ENCODE measurements around the gene DUSP2. TPM values are rescaled to one million over a fixed set of nuclear protein-coding genes. Genes with fewer than 3 reads are reported as not detected.

DUSP2 gene
- total RNA-seq, 1 experiment from 2014 or later = 13.4 TPM

DNA sequence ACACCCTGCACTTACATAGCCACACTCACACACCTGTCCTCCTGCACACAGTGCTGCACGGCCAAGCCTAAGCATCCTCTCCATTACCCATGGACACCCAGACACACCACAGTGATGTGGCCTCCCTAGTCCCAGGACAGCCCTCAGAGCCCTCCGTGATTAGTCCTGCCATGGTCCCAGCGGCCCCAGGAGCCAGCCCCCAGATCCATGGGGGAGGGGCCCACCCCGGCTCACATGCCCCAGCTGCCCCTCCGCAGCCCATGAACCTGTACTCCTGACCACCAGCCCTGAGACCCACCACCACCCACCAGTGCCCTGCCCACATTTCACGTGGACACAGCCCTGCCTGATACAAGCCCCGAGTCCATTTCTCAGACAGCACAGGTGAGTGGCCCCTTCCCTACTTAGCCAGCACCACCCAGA, 8.1 kb upstream of the DUSP2 start:
- Mint-ChIP-seq H3K4me3 (ENCODE audit: unreplicated experiment) (no peak overlapping the region), H3K9me3 (ENCODE audit: unreplicated experiment) (no peaks in the 10 kb centered on the region), H3K36me3 (ENCODE audit: insufficient read depth, unreplicated experiment) (no peaks in the 10 kb centered on the region), H3K4me1 (ENCODE audit: low read depth, unreplicated experiment) (no peaks in the 10 kb centered on the region), H3K27me3 (ENCODE audit: insufficient read depth, unreplicated experiment) (no peaks in the 10 kb centered on the region), H3K27ac (ENCODE audit: unreplicated experiment) (no peak overlapping the region)
- CTCF ChIA-PET = interaction anchor here (1.5 kb wide), 1 partner anchor 15 kb away, joined by 5 read pairs; the partner anchor contains the start of gene ASTL
- H3K4me1 ChIP-seq = no peaks in the 10 kb centered on the region
- intact Hi-C loops (cut with micrococcal nuclease; ENCODE audit: unreplicated experiment) = no loop called here
- H3K9me3 ChIP-seq = no peaks in the 10 kb centered on the region
- POLR2A ChIA-PET = no interaction called here
- no peak overlapping the region for H3K4me3 ChIP-seq (ENCODE audit: low read depth, low read length)
- TF ChIP-seq, protein P1, sequence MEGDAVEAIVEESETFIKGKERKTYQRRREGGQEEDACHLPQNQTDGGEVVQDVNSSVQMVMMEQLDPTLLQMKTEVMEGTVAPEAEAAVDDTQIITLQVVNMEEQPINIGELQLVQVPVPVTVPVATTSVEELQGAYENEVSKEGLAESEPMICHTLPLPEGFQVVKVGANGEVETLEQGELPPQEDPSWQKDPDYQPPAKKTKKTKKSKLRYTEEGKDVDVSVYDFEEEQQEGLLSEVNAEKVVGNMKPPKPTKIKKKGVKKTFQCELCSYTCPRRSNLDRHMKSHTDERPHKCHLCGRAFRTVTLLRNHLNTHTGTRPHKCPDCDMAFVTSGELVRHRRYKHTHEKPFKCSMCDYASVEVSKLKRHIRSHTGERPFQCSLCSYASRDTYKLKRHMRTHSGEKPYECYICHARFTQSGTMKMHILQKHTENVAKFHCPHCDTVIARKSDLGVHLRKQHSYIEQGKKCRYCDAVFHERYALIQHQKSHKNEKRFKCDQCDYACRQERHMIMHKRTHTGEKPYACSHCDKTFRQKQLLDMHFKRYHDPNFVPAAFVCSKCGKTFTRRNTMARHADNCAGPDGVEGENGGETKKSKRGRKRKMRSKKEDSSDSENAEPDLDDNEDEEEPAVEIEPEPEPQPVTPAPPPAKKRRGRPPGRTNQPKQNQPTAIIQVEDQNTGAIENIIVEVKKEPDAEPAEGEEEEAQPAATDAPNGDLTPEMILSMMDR (IDR thresholded peaks at IDR 0.05; ENCODE audit: insufficient read depth in 1 of 2, low read depth in 1 of 2, low read length in 1 of 2, severe bottlenecking in 1 of 2, unreplicated experiment in 1 of 2) = no peak
- DNase-seq = no peak
- no TSS peak for BruUV-seq (replicated peaks)
- H3K27me3 ChIP-seq (replicated peaks; ENCODE audit: control insufficient read depth, insufficient read depth, low read length) = no peaks in the 10 kb centered on the region
- no peaks in the 10 kb centered on the region for H3K36me3 ChIP-seq (ENCODE audit: control insufficient read depth, insufficient read depth, low read length)

DNA sequence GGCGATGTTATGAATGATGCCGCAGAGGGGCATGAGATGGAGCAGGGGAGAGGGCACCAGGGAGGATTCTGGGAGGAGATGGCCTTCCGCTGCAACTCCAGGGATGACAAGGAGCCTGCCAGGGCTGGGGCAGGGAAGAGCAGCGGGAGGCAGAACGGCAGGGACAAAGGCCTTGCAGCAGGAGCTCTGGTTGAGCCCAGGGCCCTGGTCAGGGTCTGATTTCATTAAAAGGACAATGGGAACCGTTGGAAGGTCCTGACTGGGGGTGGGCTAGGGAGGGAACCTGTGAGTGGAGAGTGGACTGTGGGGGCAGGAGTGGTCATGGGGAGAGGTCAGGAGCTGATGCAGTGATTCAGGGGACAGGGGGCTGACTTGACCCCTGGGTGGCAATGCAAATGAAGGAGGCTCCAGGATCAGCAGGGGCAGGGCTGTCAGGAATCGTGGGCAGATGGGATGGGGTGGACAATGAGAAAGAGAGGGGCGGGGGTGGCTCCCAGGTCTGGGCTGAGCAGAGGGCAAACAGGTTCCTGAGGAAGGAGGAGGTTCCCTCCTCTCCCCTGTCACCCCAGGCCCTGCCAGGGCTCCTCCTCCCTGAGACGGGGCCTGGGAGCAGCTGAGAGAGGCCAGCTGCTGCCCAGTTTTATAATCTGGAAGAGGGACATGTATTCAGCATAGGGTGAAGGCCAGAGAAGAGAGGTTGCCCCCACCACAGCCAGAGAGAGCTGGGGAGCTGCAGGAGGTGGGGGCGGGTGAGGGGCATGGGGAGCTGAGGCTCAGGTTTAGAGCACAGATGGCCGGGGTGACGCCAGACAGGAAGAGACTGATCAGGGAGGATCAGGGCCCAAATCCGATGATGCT, 7.3 kb upstream of the DUSP2 start:
- DNase-seq = no peak
- TF ChIP-seq, protein P1 (IDR thresholded peaks at IDR 0.05; ENCODE audit: insufficient read depth in 1 of 2, low read depth in 1 of 2, low read length in 1 of 2, severe bottlenecking in 1 of 2, unreplicated experiment in 1 of 2) = no peak
- H3K27me3 Mint-ChIP-seq (ENCODE audit: insufficient read depth, unreplicated experiment) = no peaks in the 10 kb centered on the region
- no peaks in the 10 kb centered on the region for H3K36me3 Mint-ChIP-seq (ENCODE audit: insufficient read depth, unreplicated experiment)
- POLR2A ChIA-PET = no interaction called here
- BruUV-seq (replicated peaks) = no TSS peak
- H3K4me3 Mint-ChIP-seq (ENCODE audit: unreplicated experiment) = no peak overlapping the region
- no peaks in the 10 kb centered on the region for H3K27me3 ChIP-seq (replicated peaks; ENCODE audit: control insufficient read depth, insufficient read depth, low read length)
- H3K4me3 ChIP-seq (ENCODE audit: low read depth, low read length) = no peak overlapping the region
- intact Hi-C loops (cut with micrococcal nuclease; ENCODE audit: unreplicated experiment) = no loop called here
- no peaks in the 10 kb centered on the region for H3K36me3 ChIP-seq (ENCODE audit: control insufficient read depth, insufficient read depth, low read length)
- no peak overlapping the region for H3K27ac Mint-ChIP-seq (ENCODE audit: unreplicated experiment)
- no peaks in the 10 kb centered on the region for H3K4me1 Mint-ChIP-seq (ENCODE audit: low read depth, unreplicated experiment)
- H3K9me3 ChIP-seq = no peaks in the 10 kb centered on the region
- CTCF ChIA-PET = no interaction called here
- no peaks in the 10 kb centered on the region for H3K4me1 ChIP-seq
- no peaks in the 10 kb centered on the region for H3K9me3 Mint-ChIP-seq (ENCODE audit: unreplicated experiment)

DNA sequence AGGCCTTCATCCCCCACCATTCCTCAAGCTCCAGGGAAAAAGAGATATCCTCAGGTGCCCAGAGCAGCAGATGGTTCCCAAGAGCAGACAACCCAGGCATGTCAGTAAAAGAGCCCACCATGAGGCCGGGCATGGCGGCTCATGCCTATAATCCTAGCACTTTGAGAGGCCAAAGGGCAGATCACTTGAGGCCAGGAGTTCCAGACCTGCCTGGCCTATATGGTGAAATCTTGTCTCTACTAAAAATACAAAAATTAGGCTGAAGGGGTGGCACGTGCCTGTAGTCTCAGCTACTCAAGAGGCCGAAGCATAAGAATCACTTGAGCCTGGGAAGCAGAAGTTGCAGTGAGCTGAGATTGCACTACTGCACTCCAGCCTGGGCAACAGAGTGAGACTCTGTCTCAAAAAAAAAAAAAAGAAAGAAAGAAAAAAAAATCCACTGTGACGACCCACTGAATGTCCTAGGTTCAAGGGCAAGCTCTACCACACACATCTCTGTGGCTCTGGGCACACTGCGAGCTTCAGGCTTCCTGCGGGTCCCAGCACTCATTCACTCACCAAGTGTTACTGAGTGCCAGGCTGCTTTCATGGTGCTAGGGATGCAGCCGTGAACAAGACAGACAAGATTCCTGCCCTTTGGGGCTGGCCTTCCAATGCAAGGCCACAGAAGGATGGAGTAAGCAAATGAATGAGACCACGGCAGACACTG, 6.5 kb upstream of the DUSP2 start:
- CTCF ChIA-PET = interaction anchor here (2.1 kb wide), 1 partner anchor 23 kb away, joined by 6 read pairs; no protein-coding TSS in a partner anchor
- H3K27me3 Mint-ChIP-seq (ENCODE audit: insufficient read depth, unreplicated experiment) = no peaks in the 10 kb centered on the region

More for the DNA sequence above, 6.5 kb upstream of the DUSP2 start:
- no peak overlapping the region for H3K4me3 Mint-ChIP-seq (ENCODE audit: unreplicated experiment)
- DNase-seq = no peak
- H3K27me3 ChIP-seq (replicated peaks; ENCODE audit: control insufficient read depth, insufficient read depth, low read length) = no peaks in the 10 kb centered on the region
- H3K9me3 ChIP-seq = no peaks in the 10 kb centered on the region
- no peaks in the 10 kb centered on the region for H3K9me3 Mint-ChIP-seq (ENCODE audit: unreplicated experiment)
- no TSS peak for BruUV-seq (replicated peaks)
- TF ChIP-seq, protein P1 (IDR thresholded peaks at IDR 0.05; ENCODE audit: insufficient read depth in 1 of 2, low read depth in 1 of 2, low read length in 1 of 2, severe bottlenecking in 1 of 2, unreplicated experiment in 1 of 2) = no peak
- no peaks in the 10 kb centered on the region for H3K36me3 Mint-ChIP-seq (ENCODE audit: insufficient read depth, unreplicated experiment)
- intact Hi-C loops (cut with micrococcal nuclease; ENCODE audit: unreplicated experiment) = no loop called here
- H3K4me3 ChIP-seq (ENCODE audit: low read depth, low read length) = no peak overlapping the region
- no peaks in the 10 kb centered on the region for H3K4me1 Mint-ChIP-seq (ENCODE audit: low read depth, unreplicated experiment)
- POLR2A ChIA-PET = interaction anchor here (0.5 kb wide), 1 partner anchor 57 kb away, joined by 3 read pairs; the partner anchor contains the start of gene STARD7
- no peaks in the 10 kb centered on the region for H3K4me1 ChIP-seq
- H3K36me3 ChIP-seq (ENCODE audit: control insufficient read depth, insufficient read depth, low read length) = no peaks in the 10 kb centered on the region
- H3K27ac Mint-ChIP-seq (ENCODE audit: unreplicated experiment) = no peak overlapping the region

All from Caco-2 (cell line).